ENCODE measurements around the gene FZD8. TPM values are rescaled to one million over a fixed set of nuclear protein-coding genes. Genes with fewer than 3 reads are reported as not detected.

The FZD8 gene
- polyA plus RNA-seq, 3 donors: 11.6 to 16.7 (median 13.8) TPM

DNA sequence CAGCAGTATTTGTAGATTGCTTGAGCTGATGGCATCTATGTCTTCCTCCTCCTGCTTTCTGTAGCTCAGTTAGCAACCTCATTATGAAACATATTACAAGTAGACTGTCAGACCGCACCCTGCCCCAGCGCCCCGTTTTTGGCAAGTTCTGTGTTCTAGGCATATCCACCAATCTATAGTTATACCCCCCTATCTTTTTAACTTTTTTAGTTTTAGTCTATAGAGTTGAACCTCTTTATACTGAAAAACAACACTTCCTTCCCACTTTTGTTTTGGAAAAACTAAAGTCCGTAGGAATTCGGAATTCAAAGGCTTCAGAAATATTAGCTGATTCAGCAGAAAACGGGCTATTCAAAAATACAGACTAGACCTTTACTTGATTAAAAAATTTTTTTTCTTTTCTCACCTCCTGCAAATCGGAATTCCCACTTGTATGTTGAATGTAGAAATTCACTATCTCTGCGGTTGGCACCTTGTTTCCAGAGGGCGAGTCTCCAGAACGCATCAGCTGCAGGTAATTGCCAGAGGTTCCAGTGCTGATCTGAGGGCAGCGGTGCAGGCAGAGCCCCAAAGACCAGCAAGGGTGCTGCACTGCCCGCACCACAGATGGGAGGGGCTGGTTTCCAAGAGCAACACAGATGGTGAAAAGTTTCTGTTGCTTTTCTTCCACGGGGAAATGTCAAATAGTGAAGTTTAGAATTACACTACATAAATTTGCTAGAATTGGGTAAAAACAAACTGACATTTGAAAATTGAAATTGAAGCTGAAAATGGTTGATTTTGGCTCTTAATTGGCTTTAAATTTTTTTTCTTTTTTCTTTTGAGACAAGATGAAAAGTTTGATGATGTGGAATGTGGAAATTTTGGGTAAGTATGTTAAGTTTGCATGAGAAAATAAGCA lies 2.2 kb upstream of the FZD8 start:
- DNase-seq: no peak

DNA sequence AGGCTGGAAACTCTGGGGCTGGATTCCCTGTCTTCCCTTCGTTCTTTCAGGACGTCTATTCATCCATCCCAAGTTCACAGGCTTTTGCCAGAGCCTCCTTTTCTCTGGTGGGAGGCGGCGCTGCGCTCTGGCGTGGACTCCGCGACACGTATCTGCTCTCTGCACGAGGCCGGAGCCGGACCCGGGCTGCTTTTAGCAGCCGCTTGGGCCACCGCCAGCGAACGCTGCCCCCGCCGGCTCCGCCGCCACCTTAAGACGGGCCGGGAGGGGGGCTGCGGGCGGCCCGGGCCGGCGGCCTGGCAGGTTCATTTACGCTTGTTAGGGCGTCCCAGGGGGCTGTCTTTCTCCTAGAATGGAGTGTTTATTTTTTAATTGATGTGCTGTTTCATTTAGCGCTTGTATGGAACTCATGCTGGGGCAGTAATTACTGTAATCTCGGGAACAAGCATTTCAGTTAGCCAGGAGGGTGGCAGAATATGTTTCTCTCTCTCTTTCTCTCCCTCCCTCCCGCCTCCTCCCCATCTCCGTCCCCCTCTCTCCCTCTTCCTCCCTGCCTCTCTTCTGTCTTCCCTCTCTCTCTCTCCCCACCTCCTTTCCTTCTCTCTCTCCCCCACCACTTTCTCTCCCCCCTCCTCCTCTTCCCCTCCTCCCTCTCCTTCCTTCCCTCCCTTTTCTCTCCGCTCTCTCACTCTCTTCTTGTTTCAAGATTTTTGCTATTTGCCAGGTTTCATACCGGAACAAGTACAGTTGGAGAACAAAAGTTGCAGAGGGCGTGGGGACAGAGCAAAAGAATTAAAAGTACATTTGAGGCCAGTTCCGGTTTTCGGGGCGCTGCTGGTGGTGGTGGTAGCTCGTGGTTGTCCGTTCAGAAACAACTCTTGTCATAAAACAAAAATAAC lies 1.3 kb upstream of the FZD8 start:
- DNase-seq: no peak

DNA sequence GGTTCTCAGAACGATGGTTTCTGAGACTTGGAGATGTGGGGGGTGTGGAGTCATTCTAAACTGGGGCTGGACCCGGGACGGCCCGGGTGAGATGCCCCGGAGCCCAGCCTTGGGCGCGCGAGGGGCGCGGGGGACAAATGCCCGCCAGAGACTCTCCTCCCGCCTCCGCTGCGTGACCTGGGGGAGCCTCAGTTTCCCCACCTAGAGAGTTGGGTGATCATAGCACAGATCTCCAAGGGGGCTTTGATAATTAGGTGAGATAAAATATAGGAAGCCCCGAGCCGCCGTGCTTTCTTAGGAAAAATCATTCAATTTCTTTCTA lies 658 bp upstream of the FZD8 start:
- no peak for DNase-seq

DNA sequence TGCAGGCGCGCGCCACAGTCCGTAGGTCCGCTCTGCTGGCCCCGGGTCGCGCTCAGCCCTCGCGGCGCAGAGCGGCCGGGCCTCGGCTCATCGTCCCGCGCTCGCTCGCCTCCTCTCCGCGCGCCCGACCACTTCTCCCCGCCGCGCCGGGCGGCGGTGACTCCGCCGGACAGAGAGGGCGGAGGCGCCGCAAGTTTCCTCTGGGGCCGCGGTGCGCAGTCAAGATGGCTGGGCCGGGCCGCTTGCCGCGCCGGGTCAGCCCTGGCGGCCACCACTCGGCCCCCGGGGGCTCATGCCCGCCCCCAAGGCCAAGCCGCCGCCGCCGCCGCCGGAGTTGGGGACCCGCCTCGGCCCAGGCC lies 441 bp downstream of the FZD8 start:
- DNase-seq: no peak

DNA sequence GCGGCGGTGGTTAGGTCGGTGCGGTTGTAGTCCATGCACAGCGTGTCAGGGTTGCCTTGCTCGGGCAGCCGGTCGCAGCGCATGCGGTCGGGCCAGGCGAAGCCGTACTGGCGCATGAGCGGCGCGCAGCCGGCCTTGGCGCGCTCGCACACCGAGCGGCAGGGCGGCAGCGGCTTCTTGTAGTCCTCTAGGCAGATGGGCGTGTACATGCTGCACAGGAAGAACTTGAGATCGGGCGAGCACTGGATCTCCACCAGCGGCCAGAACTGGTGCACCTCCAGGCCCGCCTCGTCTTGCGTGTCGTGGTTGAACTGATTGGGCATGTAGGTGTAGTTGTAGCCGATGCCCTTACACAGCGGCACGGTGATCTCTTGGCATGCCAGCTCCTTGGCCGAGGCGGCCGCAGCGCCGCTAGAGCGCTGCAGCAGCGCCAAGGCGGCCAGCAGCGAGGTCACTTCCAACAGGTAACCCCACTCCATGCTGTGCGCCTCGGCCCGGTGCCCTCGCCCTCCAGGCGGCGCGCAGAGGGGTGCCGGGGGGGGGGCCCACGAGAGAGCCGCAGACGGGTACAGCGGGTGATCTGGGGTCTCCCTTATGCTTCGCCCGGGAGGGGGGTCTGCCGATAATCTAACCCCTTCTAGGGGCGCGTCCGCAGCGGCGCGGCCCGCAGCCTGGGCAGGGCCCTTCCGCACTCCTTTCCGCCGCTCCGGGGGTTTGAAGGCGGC lies 983 bp downstream of the FZD8 start:
- no peak for DNase-seq

DNA sequence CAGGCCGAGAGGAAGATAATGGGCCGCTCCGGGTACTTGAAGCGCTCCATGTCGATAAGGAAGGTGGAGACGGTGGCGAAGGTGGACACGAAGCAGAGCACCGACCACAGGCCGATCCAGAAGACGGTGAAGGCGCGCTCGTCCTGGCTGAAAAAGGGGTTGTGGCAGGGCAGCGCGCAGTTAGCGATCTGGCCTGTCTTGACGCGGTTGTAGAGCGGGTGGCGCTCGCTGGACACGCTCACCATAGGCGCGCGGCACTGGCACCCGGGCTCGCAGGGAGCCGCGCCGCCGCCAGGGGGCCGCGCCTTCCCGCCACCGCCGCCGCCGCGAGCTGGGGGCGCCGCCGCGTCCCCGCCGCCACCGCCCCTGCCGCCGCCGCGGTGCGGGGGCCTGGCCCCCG lies 1.6 kb downstream of the FZD8 start:
- no peak for DNase-seq

DNA sequence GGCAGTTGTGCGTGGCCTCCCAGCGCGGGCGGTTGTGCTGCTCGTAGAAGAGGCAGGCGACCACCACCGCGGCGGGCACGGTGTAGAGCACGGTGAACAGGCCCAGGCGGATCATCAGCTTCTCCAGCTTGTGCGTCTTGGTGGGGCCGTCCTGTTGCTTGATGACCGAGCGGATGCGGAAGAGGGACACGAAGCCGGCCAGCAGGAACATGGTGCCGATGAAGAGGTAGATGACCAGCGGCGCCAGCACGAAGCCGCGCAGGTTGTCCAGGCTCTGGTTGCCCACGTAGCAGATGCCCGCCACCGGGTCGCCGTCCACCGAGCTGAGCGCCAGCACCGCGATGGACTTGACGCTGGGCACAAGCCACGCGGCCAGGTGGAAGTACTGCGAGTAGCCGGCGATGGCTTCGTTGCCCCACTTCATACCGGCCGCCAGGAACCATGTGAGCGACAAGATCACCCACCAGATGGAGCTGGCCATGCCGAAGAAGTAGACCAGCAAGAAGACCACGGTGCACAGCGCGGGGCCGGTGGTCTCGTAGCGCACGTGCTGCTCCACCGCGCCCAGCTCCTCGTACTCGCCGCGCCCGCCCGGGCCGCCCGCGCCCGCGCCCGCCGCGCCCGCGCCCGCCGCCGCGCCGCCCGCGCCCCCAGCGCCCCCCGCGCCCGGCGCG lies 2.2 kb downstream of the FZD8 start:
- DNase-seq: no peak

DNA sequence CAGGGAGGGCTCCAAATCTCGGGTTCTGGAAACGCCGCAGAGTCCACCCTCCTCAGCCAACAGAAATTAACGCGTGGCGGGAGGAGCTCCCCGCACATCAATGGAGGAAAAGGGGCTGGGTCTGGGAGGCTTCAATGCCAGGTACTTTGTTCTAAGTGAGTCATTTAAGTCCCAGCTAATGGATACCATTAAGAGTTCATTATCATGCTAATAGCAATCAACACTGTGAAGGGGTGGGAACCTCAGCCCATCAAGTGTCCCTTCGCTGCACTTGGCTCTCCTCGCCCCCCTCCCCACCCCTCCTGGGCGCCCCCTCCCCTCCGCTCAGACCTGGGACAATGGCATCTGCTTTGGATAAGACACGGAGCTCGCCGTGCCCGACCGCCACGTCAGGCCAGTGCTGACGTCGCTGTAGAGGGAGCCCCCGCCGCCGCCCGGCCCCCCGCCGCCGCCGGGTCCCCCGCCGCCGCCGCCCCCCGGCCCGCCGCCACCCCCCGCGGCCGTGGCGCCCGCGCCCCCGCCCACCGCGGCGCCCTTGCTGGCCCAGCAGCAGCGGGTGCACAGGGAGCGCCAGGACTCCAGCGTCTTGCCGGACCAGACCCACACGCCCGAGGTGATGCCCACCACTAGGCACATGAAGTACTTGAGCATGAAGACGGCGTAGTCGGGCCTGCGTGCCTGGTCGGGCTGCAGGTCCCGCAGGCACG lies 2.9 kb downstream of the FZD8 start:
- DNase-seq: no peak

DNA sequence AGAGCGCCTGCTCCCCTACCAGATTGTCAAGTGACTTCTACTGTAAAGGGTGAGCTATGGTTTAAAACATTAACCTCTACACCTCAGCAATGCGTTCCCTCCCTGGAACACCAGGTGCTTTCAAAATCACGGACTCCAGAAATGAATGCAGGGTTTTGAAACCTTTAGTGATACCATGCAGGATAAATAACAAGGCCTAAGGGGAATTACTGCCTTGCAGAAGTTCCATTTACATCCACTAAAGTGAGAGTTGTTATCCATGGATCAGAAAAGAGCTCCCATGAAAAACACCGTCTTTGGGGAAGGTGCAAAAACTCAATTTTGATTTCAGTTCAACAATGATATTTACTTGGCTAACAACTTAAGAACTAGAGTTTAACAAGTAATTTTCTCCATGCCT lies 4.0 kb downstream of the FZD8 start:
- no peak for DNase-seq

DNA sequence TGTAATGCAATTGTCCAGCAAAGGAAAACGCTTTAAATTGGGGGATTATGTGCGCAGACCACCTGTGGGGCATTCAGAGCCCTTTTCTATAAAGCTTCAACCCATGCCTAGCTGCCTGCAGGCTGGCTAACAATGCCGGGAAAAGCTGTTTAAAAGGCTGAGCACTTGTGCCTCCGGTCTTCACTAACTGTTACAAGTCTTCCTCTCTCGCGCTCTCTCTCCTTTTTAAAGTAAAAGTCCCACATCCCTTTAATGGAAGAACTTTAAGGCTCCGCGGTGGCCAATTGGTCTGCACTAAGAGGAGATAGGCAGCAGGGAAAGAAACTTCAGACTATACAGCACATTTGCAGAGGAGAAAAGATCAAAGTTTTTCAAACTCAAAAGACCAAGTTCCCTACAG lies 4.6 kb downstream of the FZD8 start:
- DNase-seq: no peak

DNA sequence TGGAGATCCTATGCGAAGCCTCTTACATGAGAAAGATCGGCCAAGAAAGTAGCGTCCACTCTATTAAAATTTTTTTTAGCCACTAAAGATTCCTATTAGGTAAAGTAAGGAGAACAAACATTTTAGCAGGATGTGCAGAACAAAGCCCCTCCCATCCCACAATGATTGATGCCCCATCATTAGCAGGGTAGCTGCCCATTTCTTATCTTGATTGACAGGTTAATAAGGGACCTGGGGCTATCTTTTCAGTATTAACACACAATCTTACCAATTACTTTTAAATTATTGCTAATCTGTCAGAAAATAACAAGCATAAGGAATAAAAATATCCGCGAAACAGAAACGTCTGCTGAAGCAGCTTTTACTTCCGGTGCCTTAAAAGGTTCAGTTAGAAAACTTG lies 5.1 kb downstream of the FZD8 start:
- no peak for DNase-seq

DNA sequence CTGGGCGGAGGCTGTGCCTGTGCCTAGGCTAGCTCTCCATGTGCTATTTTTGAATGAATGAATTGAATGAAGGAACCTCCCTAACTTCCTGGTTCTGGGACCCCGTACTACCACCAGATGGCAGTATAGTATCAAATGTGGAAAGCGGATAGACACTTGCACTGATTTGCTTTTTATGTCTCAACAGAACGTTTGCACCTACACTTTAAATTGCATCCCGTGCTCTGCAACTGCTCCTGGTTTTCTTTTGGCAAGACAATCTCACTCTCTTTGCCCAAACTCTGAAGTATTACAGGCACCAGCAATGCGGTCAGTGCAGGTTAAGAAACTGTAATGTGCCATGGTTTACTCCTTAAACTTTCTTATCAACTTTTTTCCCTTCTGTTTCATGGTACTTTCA lies 6.5 kb downstream of the FZD8 start:
- DNase-seq: no peak

DNA sequence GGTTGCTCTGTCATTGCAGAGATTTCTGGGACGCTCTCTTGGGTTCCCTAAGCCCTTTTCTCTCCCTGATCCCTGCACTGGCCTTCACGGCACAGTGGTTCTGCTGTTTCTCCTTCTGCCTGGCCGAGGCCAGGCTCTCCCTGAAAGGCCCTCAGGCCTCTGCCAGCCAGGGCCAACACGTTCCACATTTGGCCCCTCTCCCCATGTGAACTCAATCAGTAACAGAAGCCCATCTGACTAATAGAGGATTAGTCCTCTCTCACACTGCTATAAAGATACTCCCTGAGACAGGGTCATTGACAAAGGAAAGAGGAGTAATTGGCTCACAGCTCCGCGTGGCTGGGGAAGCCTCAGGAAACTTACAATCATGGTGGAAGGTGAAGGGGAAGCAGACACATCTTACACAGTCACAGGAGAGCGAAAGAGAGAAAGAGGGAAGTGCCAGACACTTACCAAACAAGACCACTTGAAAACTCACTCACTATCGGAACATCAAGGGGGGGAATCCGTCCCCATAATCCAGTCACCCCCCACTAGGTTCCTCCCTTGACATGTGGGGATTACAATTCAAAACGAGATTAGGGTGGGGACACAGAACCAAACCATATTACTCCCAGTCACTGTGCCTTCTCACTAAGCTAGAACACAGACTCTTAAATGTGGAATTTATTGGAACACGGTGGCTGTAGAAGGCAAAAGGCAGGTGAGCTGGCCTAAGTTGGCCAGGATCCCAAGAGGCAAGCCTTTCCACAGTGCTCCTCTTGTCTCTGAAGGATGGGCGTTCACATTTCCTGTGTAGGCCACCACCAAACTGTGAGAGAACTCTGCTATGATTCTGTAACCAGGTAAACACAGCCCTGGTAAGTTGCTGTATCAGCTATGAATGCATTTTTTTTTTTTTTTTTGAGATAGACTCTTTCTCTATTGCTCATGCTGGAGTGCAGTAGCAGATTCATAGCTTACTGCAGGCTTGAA lies 8.8 kb downstream of the FZD8 start:
- no peak for DNase-seq

DNA sequence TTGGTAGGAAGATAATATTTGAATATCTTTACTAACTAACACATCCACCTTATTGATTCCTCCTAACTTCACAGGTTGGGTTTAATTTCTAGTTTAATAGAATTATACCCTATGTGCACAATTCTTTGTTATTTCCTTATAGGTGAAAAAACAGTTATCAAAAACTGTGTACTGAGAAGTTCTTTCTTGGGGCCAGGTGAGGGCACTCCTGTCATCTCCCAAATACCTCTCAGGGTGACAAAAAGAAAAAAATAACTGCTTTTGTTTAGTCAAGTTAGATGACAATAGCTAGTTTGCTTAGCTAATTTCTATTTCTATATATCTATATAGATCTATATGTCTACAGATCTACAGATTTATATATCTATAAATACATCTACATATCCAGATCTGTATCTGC lies 10.1 kb downstream of the FZD8 start:
- no peak for DNase-seq

DNA sequence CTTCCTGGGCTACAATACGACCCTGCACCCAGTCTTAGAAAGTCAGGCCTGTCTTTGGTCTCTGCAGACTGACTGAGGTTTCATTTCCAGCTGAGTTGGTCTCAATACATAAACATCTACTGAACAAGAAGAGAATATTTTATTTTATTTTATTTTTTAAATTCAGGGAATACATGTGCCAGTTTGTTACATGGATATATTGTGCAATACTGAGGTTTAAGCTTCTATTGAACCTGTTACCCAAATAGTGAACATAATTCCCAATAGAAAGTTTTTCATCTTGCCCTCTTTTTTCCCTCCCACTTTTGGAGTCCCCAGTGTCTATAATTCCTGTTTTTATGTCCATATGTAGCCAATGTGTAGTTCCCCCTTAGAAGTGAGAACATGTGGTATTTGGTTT lies 10.7 kb downstream of the FZD8 start:
- no peak for DNase-seq

DNA sequence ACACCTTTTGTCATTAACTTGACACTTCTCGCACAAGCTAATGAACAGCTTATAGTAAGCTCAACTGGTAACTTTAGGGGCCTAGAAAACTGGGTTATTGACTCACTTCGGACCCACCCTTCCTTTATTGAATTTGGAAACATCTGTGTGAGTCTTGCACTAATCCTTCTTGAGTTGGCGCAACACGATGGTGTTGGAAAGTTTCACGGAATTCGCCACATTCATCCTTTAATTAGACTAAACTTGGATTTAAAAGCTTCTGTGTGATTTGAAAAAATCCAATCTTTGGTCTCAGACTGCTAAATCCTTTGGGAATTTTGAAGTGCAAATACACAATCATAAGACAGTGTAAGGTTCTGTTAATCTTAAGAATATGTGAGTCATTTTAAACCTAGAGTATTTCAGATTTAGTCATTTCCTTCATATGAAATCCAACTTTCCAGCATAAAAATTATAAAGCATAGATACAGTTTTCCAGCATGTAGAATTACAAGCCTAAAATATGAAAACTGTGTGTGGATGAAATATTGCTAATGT lies 15.1 kb downstream of the FZD8 start:
- no peak for DNase-seq

DNA sequence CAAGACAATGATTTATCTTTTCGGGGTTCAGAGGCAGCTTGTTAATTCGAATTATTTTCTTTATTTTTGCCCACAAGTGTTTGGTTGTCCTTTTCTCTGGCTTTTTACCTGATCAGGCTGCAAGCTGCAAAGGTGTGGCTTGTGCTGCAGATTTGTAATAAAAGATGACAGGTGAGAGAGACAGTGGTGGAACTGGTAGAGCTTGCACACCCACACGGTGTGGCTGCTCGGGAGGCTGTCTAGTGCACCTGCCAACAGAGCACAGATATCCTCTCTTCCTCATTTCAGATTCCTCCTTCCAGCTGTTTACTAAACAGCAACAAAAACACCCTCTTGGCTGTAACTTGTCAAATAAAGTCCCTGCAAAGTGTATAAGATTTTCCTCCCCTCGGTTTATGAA lies 27.8 kb downstream of the FZD8 start:
- no peak for DNase-seq

DNA sequence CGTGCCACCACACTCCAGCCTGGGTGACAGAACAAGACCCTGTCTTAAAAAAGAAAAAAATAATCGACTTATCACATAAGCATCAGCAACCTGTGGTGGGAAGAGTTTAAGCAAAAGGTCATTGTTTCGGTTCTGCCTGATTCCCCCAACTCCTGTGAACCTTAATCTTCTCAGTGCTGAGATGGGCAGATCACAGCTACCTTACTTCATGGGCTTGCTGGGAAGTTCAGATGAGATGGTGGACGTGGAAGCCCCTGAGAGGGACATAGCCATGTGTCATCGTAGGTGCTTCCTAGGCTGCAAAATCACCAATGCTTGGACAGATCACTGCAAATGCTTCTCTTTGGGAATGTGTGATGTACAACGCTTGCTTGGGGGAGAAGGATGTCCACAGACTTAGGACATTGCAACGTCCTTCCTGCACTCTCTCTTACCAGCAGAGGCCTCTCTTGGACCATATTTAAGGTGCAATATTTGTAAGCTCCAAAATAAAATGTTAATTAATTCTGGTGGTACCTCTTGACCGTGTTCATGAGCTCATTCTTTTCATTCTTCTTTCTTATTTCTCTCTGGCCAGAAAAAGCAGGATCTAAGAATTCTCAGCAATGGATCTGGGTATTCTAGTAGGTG lies 28.4 kb downstream of the FZD8 start:
- DNase-seq: no peak

DNA sequence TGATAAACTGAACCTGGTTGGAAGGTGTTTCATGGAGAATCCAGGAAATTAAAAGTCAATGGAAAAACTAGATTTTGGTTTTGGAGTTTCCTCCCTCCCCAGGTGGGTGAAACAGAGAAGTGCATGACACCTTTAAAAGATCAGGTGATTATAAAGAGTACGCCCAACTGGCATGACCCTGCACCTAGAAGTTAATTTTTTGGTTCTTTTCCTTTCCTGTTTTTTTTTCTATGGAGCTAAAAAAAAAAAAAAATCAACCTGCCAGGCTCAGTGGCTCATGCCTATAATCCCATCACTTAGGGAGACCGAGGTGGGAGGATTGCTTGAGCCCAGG lies 29.0 kb downstream of the FZD8 start:
- no peak for DNase-seq
